Spleen (tissue), 11 donors: Measurements from ENCODE around the gene PRND. TPM values are rescaled to one million over a fixed set of nuclear protein-coding genes. Genes with fewer than 3 reads are reported as not detected.

Experiments used
- DNase-seq: peaks from one replicate; pipeline ENCODE4 v3.0.0-alpha.2; 2020
- H3K27ac ChIP-seq, 8 donors: fragments of 200-600 bp; sonication (generic) in 7 of 8; 1 replicate in 4 of 8; 2 replicates in 4 of 8; pipeline versions ENCODE4 v1.5.0 to v1.8.0; 2016 to 2021; ENCODE audit warnings: inconsistent platforms in 4 of 8, mild to moderate bottlenecking in 4 of 8, moderate library complexity in 1 of 8
- H3K27me3 ChIP-seq, 7 donors: fragments of 200-600 bp; sonication (generic) in 6 of 7; replicated peaks in 1 of 7; 1 replicate in 4 of 7; 2 replicates in 3 of 7; pipeline versions ENCODE4 v1.5.0 to v1.8.0; 2016 to 2021; ENCODE audit warnings: inconsistent platforms in 3 of 7, mild to moderate bottlenecking in 1 of 7
- H3K36me3 ChIP-seq, 6 donors: fragments of 200-600 bp; sonication (generic) in 5 of 6; 1 replicate in 4 of 6; 2 replicates in 2 of 6; pipeline versions ENCODE4 v1.5.0 to v1.8.0; 2016 to 2021; ENCODE audit warnings: inconsistent platforms in 2 of 6
- H3K4me1 ChIP-seq, 6 donors: fragments of 200-600 bp; sonication (generic) in 5 of 6; 1 replicate in 3 of 6; 2 replicates in 3 of 6; pipeline versions ENCODE4 v1.5.0 to v1.8.0; 2016 to 2021; ENCODE audit warnings: inconsistent platforms in 3 of 6
- H3K4me3 ChIP-seq, 8 donors: fragments of 200-600 bp; sonication (generic) in 7 of 8; 1 replicate in 4 of 8; 2 replicates in 4 of 8; pipeline versions ENCODE4 v1.5.0 to v1.8.0; 2016 to 2021; ENCODE audit warnings: inconsistent platforms in 4 of 8, mild to moderate bottlenecking in 4 of 8, moderate library complexity in 2 of 8
- H3K9me3 ChIP-seq, 8 donors: fragments of 200-600 bp; sonication (generic) in 7 of 8; 1 replicate in 4 of 8; 2 replicates in 4 of 8; pipeline versions ENCODE4 v1.5.0 to v1.8.0; 2016 to 2021; ENCODE audit warnings: inconsistent platforms in 4 of 8
- CTCF ChIP-seq, 11 experiments: fragments of 200-600 bp in 7 of 11; fragments of 450-650 bp in 4 of 11; sonication (generic) in 4 of 11; IDR thresholded peaks in 8 of 11; conservative IDR thresholded peaks in 3 of 11; 1 replicate in 7 of 11; 2 replicates in 4 of 11; pipeline versions ENCODE4 v1.4.0 to v1.8.0; 2016 to 2021; ENCODE audit warnings: antibody characterized with exemption in 11 of 11, inconsistent platforms in 4 of 11, mild to moderate bottlenecking in 1 of 11
- POLR2A ChIP-seq, 3 donors: fragments of 450-650 bp; IDR thresholded peaks; one replicate each; pipeline ENCODE4 v1.5.1; 2017; ENCODE audit warnings: antibody characterized with exemption in 3 of 3, mild to moderate bottlenecking in 1 of 3
- POLR2AphosphoS5 ChIP-seq, 3 donors: sonication (generic); formaldehyde crosslinking; IDR thresholded peaks; one replicate each; pipeline ENCODE4 v1.5.1; 2017; ENCODE audit warnings: antibody characterized with exemption in 3 of 3
- WGBS, 5 donors: extraction: QIAGEN DNeasy Blood & Tissue Kit in 3 of 5; methylation state at CpG; one replicate each; pipeline versions ENCODE4 v1.1.5 to v1.1.7; 2013 to 2018; 5-methylcytosine and 5-hydroxymethylcytosine counted together
- intact Hi-C: fragments of 100-400 bp; cut with DNase I; formaldehyde crosslinking; loops from one replicate; pipeline ENCODE4 v1.15.0; 2023; ENCODE audit warnings: low total_unique reads
- polyA plus RNA-seq, 3 donors: library from polyadenylated mRNA; stranded (reverse); fragments of 200-250 nt; gene quantifications; one replicate each; pipeline ENCODE4 v1.2.1, GENCODE V29; 2013
- total RNA-seq, 7 donors: library from RNA; depleted of rRNA in 3 of 7; stranded (reverse); fragments of >200 nt in 3 of 7; fragmentation: NEBNext Ultra II Directional in 4 of 7; extraction: Animal tissue kit (Norgen Biotek cat#: 25700) in 4 of 7; gene quantifications; one replicate each; pipeline versions ENCODE4 v1.1.0 to v1.2.1, GENCODE V29; 2016 to 2021
- donor health status: healthy with polysubstance abuse.
- donor health status: DM: no; HTN: no; CAD: no; lungs with moderate emphysema.
- donor health status: DM: no; HTN: no; CAD: no.
- donor health status: Bipolar disorder and iron deficiency.
- donor health status: healthy.
- donor health status: DM: no; HTN: no; CAD: no.
- donor health status: DM: yes; HTN: yes; CAD: no.

Gene PRND
- total and polyA plus RNA-seq, 10 donors = 0.03 TPM; not detected in 9

- WGBS, 5 donors = 88 to 99% (median 92%) methylated on average over 2 of the region's 2 CpGs
- intact Hi-C loops = no loop called here
- TF ChIP-seq POLR2AphosphoS5 (IDR thresholded peaks at IDR 0.05) (no peak), CTCF (IDR thresholded peaks at IDR 0.05 in 8 of 11, conservative IDR thresholded peaks at IDR 0.05 in 3 of 11) (no peak), POLR2A (IDR thresholded peaks at IDR 0.05) (no peak)
- no peaks in the 10 kb centered on the region for H3K36me3 ChIP-seq
- no peaks in the 10 kb centered on the region for H3K9me3 ChIP-seq
- H3K4me3 ChIP-seq = no peak overlapping the region
- H3K27me3 ChIP-seq = no peaks in the 10 kb centered on the region
- peaks cover 0 to 2% (median 0%) of the 10 kb centered on the region in 6 donors for H3K4me1 ChIP-seq
- DNase-seq = no peak
- no peak overlapping the region for H3K27ac ChIP-seq
Measured at GRCh38 chr20:4677846-4678245, 43.9 kb upstream of the PRND start.

GRCh38 chr20:4681401-4681800, 40.3 kb upstream of the PRND start:
- Histone ChIP-seq H3K36me3 (no peaks in the 10 kb centered on the region), H3K4me1 (peaks cover 5 to 28% (median 10%) of the 10 kb centered on the region in 6 donors), H3K4me3 (no peak overlapping the region), H3K27me3 (no peaks in the 10 kb centered on the region), H3K9me3 (no peaks in the 10 kb centered on the region), H3K27ac (no peak overlapping the region)
- intact Hi-C loops = no loop called here
- no peak for DNase-seq
- TF ChIP-seq POLR2A (IDR thresholded peaks at IDR 0.05) = no peak
- no peak for TF ChIP-seq POLR2AphosphoS5 (IDR thresholded peaks at IDR 0.05)
- TF ChIP-seq CTCF (IDR thresholded peaks at IDR 0.05 in 8 of 11, conservative IDR thresholded peaks at IDR 0.05 in 3 of 11) = no peak
- 75 to 83% (median 82%) methylated on average over 6 of the region's 6 CpGs for WGBS, 5 donors

DNA sequence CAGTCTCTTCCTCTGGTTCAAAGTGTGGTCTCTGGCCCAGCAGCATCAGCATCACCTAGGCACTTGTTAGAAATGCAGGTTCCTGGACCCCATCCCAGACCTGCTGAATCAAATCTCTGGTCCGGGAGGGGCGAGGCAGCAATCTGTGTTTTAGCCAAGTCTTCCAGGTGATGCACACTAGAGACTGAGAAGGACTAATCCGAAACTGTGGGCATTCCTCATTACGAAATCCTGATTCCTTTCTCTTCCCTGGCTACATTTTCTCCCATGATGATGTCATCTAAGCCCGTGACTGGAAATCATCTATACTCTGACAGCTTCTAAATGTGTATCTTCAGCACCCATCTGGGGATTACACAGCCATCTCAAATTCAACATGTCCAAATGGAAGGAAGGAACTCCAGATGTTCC, 39.7 kb upstream of the PRND start:
- no peak for DNase-seq
- 87 to 92% (median 90%) methylated on average over 5 of the region's 5 CpGs for WGBS, 5 donors
- no peaks in the 10 kb centered on the region for H3K36me3 ChIP-seq
- no peak overlapping the region for H3K4me3 ChIP-seq
- no peaks in the 10 kb centered on the region for H3K9me3 ChIP-seq
- no peaks in the 10 kb centered on the region for H3K27me3 ChIP-seq
- no peak for TF ChIP-seq POLR2A (IDR thresholded peaks at IDR 0.05)
- intact Hi-C loops = no loop called here
- peaks cover 5 to 29% (median 11%) of the 10 kb centered on the region in 6 donors for H3K4me1 ChIP-seq
- no peak overlapping the region for H3K27ac ChIP-seq

DNA sequence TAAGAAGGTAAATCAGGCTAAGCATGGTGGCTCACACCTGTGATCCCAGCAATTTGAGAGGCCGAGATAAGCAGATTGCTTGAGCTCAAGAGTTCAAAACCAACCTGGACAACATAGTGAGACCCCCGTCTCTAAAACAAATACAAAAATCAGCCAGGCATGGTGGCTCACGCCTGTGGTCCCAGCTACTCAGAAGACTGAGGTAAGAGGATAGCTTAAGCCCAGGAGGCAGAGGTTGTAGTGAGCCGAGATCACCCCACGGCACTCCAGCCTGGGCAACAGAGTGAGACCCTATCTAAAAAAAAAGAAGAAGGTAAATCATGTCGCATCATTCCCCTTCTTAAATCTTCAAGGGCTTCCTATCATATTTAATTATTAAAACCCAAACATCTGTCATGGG, 39.0 kb upstream of the PRND start:
- Histone ChIP-seq H3K4me1 (peaks cover 10 to 36% (median 17%) of the 10 kb centered on the region in 6 donors), H3K4me3 (no peak overlapping the region), H3K36me3 (no peaks in the 10 kb centered on the region), H3K9me3 (no peaks in the 10 kb centered on the region), H3K27me3 (no peaks in the 10 kb centered on the region), H3K27ac (no peak overlapping the region)
- no peak for DNase-seq
- WGBS, 5 donors = 85 to 95% (median 90%) methylated on average over 6 of the region's 6 CpGs
- TF ChIP-seq CTCF (IDR thresholded peaks at IDR 0.05 in 8 of 11, conservative IDR thresholded peaks at IDR 0.05 in 3 of 11) (no peak), POLR2AphosphoS5 (IDR thresholded peaks at IDR 0.05) (no peak), POLR2A (IDR thresholded peaks at IDR 0.05) (no peak)
- intact Hi-C loops = no loop called here

- peak overlapping the region in 4 of 8 donors; percentile 17 to 44 (median 42) for H3K27ac ChIP-seq
Measured at GRCh38 chr20:4683261-4683660, 38.4 kb upstream of the PRND start.

More at GRCh38 chr20:4683261-4683660, 38.4 kb upstream of the PRND start:
- DNase-seq = no peak
- no peak overlapping the region for H3K4me3 ChIP-seq
- H3K27me3 ChIP-seq = no peaks in the 10 kb centered on the region
- WGBS, 5 donors = 78 to 85% (median 84%) methylated on average over 2 of the region's 2 CpGs
- peaks cover 15 to 42% (median 22%) of the 10 kb centered on the region in 6 donors for H3K4me1 ChIP-seq
- no peaks in the 10 kb centered on the region for H3K9me3 ChIP-seq
- TF ChIP-seq POLR2AphosphoS5 (IDR thresholded peaks at IDR 0.05) (no peak), POLR2A (IDR thresholded peaks at IDR 0.05) (no peak), CTCF (IDR thresholded peaks at IDR 0.05 in 8 of 11, conservative IDR thresholded peaks at IDR 0.05 in 3 of 11) (no peak)
- no peaks in the 10 kb centered on the region for H3K36me3 ChIP-seq
- intact Hi-C loops = no loop called here
